H54 (cell line): ENCODE data around the gene TRIM37.

ENCODE experiments used
- DNase-seq: peaks from one replicate; pipeline ENCODE4 v3.0.0; 2011; ENCODE audit warnings: low spot score, mixed read lengths; ENCODE audit not compliant: insufficient read length
- FAIRE-seq: peaks from 3 replicates; lab custom pipeline; 2011; peaks lifted over from hg19 to GRCh38; lab: Jason Lieb, UNC
- POLR2A ChIP-seq: IDR thresholded peaks from 2 replicates; pipeline ENCODE4 v1.6.1; 2011; ENCODE audit warnings: low read depth, mild to moderate bottlenecking, low read length

TRIM37 gene

GRCh38 chr17:59000022-59000421 lies 106.7 kb downstream of the TRIM37 start:
- FAIRE-seq (no peak), DNase-seq (no peak)
- TF ChIP-seq POLR2A, result no peak

GRCh38 chr17:58999500-58999899 lies 107.2 kb downstream of the TRIM37 start:
- FAIRE-seq, result peak; percentile 6
- no peak for TF ChIP-seq POLR2A
- no peak for DNase-seq

DNA sequence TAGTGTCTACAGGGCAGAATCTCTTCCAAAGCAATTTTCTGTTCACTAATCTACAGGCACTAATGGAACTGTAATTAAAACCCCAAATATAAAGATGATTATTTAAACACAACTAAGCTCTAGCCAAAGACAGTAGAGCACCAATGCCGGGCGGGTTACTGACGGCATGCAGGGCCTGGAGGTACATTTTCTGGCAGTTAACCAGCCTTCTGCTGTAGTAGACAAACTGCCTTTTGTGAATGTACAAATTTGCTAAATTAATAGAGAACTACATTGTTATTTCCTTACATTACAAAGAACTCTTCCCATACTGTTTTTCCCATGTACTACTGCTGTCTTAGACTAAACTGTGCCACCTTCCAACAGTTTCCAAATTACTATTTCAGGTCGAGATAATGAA lies 107.8 kb downstream of the TRIM37 start:
- TF ChIP-seq POLR2A, result no peak
- DNase-seq (no peak), FAIRE-seq (no peak)

GRCh38 chr17:58997756-58998553 lies 108.7 kb downstream of the TRIM37 start:
- no peak for DNase-seq
- FAIRE-seq, result no peak
- no peak for TF ChIP-seq POLR2A

DNA sequence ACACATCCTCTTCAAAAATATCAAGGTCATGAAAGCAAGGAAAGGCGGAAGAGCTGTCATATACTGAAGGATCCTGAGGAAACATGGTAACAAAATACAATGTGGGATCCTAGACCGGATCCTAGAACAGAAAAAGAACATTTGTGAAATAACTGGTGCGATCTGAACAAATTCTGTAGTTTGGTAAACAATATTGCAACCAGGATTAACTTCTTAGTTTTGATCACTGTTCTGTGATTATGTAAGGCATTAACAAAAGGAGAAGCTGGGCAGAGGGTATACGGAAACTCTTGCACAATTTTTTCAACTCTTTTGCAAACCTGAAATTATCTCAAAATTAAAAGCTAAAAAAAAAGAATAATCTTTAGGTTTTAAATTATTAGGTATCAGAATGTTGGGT lies 109.7 kb downstream of the TRIM37 start:
- FAIRE-seq, result no peak
- no peak for TF ChIP-seq POLR2A
- DNase-seq, result no peak

- no peak for DNase-seq
- no peak for TF ChIP-seq POLR2A
- no peak for FAIRE-seq
Observed at GRCh38 chr17:58995247-58995940, 111.3 kb downstream of the TRIM37 start.

DNA sequence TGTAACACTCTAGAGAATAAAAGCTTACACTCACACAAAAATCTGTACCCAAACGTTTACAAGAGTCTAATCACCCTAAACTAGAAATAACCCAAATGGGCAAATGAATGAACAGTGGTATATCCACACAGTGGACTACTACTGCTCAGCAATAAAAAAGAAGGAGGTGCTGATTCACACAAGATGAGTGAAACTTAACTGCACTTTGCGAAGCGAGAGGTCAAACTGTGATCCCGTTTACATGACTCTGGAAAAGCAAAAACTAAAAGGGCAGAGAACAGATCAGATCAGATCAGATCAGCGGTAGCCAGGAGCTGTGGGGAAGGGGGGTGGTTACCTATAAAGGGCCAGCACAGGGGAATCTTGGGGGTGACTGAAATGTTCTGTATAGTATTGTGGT lies 113.4 kb downstream of the TRIM37 start:
- no peak for TF ChIP-seq POLR2A
- FAIRE-seq (peak; percentile 15), DNase-seq (no peak)

- no peak for TF ChIP-seq POLR2A
- peak; percentile 15 for DNase-seq
- peak; percentile 60 for FAIRE-seq
Observed at GRCh38 chr17:58991718-58992331, 114.9 kb downstream of the TRIM37 start.

DNA sequence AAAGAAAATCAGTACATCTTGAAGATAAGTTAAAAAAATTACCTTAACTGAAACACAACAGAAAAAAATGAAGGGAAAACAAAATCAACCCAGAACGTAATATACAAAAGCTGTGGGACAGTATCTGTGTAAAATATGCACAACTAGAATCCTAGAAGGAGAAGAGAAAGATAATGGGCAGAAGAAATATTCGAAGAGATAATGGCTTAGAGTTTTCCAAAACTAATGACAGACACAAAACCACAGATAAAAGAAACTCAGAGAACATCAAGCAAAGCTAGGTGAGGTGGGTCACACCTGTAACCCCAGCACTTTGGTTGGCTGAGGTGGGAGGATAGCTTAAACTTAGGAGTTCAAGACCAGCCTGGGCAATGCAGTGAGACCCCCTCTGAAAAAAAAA lies 117.1 kb downstream of the TRIM37 start:
- FAIRE-seq (no peak), DNase-seq (no peak)
- no peak for TF ChIP-seq POLR2A

DNA sequence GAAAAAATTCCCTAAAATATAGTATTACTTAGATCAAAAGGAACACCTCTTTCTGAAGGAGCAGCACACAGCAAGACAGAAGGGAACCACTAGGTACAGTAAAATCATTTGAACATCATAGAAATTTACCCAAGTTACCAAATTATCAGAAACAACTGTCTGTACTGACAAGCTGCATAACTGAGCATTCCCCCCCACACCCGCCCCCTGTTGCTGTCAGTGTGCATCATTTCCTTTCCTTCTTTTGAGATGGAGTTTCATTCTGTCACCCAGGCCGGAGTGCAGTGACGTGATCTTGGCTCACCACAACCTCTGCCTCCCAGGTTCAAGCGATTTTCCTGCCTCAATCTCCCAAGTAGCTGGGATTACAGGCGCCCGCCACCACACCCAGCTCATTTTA lies 120.7 kb downstream of the TRIM37 start:
- no peak for FAIRE-seq
- DNase-seq, result no peak
- no peak for TF ChIP-seq POLR2A

DNA sequence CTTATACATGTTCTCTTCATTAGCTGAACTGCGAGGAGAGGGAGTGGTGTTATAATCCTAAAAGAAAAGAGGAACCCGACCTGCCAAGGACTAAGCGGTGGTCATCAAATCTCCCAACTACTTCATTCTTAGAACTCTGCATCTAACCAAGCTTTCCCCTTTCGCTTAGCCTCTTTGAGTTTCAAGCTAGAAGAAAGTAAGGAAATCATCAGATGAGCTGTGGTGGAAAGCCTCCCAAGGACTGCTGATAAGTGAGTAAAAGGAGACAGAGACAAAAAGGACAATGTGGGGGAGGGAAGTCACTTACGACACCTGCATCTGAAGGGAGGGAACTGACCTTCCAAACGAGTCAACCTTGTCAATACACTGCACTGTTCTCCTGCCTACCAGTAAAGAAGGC lies 121.3 kb downstream of the TRIM37 start:
- no peak for FAIRE-seq

DNA sequence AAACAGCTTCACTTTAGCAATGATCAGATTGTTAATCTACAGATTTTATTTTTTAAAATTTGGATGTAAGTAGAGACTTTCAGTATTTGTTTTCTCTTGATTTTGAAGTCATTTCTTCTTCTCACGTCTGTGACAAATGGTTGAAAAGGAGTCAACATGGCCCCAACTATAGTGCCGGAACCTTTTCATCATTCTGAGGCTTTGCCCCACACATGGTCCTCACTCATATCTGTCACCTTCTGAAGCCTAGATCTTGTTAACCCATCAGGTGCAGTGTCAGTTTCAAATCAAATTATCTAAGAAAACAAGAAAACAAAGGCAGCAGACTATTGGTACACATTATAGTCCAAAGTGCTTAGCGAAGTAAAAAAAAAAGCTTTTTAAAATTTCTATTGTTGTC lies 124.1 kb downstream of the TRIM37 start:
- TF ChIP-seq POLR2A, result no peak
- FAIRE-seq, result no peak

More for the DNA sequence above, 121.3 kb downstream of the TRIM37 start:
- no peak for TF ChIP-seq POLR2A
- no peak for DNase-seq

GRCh38 chr17:58980706-58981481 lies 125.8 kb downstream of the TRIM37 start:
- DNase-seq, result no peak
- TF ChIP-seq POLR2A, result no peak
- no peak for FAIRE-seq

More for the DNA sequence above, 124.1 kb downstream of the TRIM37 start:
- no peak for DNase-seq
